SU-DHL-6 (cell line): ENCODE results near the gene TALDO1.

Experiments
- CTCF ChIP-seq: fragments of 200-600 bp; sonication (generic); IDR thresholded peaks from one replicate; pipeline ENCODE4 v1.5.1; 2017; ENCODE audit warnings: antibody characterized with exemption, mild to moderate bottlenecking, low read length, moderate library complexity; ENCODE audit not compliant: insufficient read depth, poor library complexity, severe bottlenecking
- EZH2phosphoT487 ChIP-seq: fragments of 200-600 bp; sonication (generic), shearing (Covaris generic); conservative IDR thresholded peaks from 2 replicates; pipeline ENCODE4 v1.6.1; 2018; ENCODE audit warnings: mild to moderate bottlenecking, antibody characterized with exemption, low read length, moderate library complexity, mixed read lengths

- TF ChIP-seq EZH2phosphoT487 (no peak), CTCF (no peak)
Measured at GRCh38 chr11:714436-714835, 32.8 kb upstream of the TALDO1 start.
